Natural killer cell (primary cell): ENCODE results near the gene FSTL4. TPM values are rescaled to one million over a fixed set of nuclear protein-coding genes. Genes with fewer than 3 reads are reported as not detected.
A peak's percentile ranks its signal among the peaks of the same experiment; 100 is the strongest.

Experiments used
- ATAC-seq, 3 donors: fragments of 150-1000 bp in 2 of 3; fragments of 200-7000 bp in 1 of 3; cut with Tn5 transposase; 1 replicate in 1 of 3; 2 replicates in 2 of 3; pipeline ENCODE4 v1.10.0; 2021; ENCODE audit warnings: mild to moderate bottlenecking in 2 of 3, moderate library complexity in 2 of 3
- DNase-seq, 2 donors: peaks; one replicate each; pipeline versions ENCODE4 v3.0.0 to v3.0.0-alpha.2; 2013 to 2021; ENCODE audit warnings: mixed read lengths in 1 of 2
- H3K27ac ChIP-seq: one replicate; pipeline ENCODE4 v1.5.1; 2013; ENCODE audit warnings: mild to moderate bottlenecking, low read length
- H3K27me3 ChIP-seq: one replicate; pipeline ENCODE4 v1.6.1; 2013; ENCODE audit warnings: low read length; ENCODE audit not compliant: control insufficient read depth, insufficient read depth
- H3K36me3 ChIP-seq: one replicate; pipeline ENCODE4 v1.6.1; 2013; ENCODE audit warnings: low read length; ENCODE audit not compliant: control insufficient read depth, insufficient read depth
- H3K4me1 ChIP-seq: one replicate; pipeline ENCODE4 v1.6.1; 2013; ENCODE audit warnings: low read length; ENCODE audit not compliant: control insufficient read depth, insufficient read depth
- H3K4me3 ChIP-seq: one replicate; pipeline ENCODE4 v1.5.1; 2013; ENCODE audit warnings: low read length
- H3K9me3 ChIP-seq: one replicate; pipeline ENCODE4 v1.6.1; 2013; ENCODE audit warnings: low read length; ENCODE audit not compliant: control insufficient read depth, insufficient read depth
- H3K27ac Mint-ChIP-seq, 2 donors: one replicate each; pipeline ENCODE4 v1.8.0; 2022; ENCODE audit warnings: mild to moderate bottlenecking in 2 of 2, mixed read lengths in 2 of 2, moderate library complexity in 1 of 2
- H3K27me3 Mint-ChIP-seq, 2 donors: one replicate each; pipeline ENCODE4 v1.8.0; 2022; ENCODE audit warnings: low read depth in 2 of 2, mixed read lengths in 2 of 2
- H3K36me3 Mint-ChIP-seq: one replicate; pipeline ENCODE4 v1.8.0; 2022; ENCODE audit warnings: mixed read lengths
- H3K4me1 Mint-ChIP-seq, 2 donors: one replicate each; pipeline ENCODE4 v1.8.0; 2022; ENCODE audit warnings: mixed read lengths in 2 of 2
- H3K4me3 Mint-ChIP-seq: one replicate; pipeline ENCODE4 v1.8.0; 2022; ENCODE audit warnings: mild to moderate bottlenecking, moderate library complexity, mixed read lengths
- H3K9me3 Mint-ChIP-seq, 2 donors: one replicate each; pipeline ENCODE4 v1.8.0; 2022; ENCODE audit warnings: mixed read lengths in 2 of 2
- WGBS: methylation state at CpG from one replicate; pipeline ENCODE4 v1.1.7; 2013; ENCODE audit warnings: missing lambda C conversion rate; ENCODE audit not compliant: insufficient coverage; 5-methylcytosine and 5-hydroxymethylcytosine counted together
- intact Hi-C: fragments of 100-400 bp; cut with micrococcal nuclease; formaldehyde crosslinking; loops from one replicate; pipeline ENCODE4 v1.14.2; 2022
- total RNA-seq, 4 donors: library from RNA; stranded (reverse); fragments of 120-200 nt in 1 of 4; gene quantifications; one replicate each; pipeline versions ENCODE4 v1.2.3 to v1.2.4, GENCODE V29; 2013 to 2022
- TF ChIP-seq, protein P1 (sequence below): fragments of 200-600 bp; IDR thresholded peaks from one replicate; pipeline ENCODE4 v1.8.0; 2022; ENCODE audit warnings: antibody characterized with exemption

FSTL4 gene
- total RNA-seq, 3 donors from 2014 or later (not counting 1 experiment from before 2014, with no cell fraction given), result 0.11 to 0.75 (median 0.55) TPM

GRCh38 chr5:133242221-133242835, 370.0 kb downstream of the FSTL4 start:
- WGBS, result 76% methylated on average over 4 of the region's 4 CpGs
- Mint-ChIP-seq H3K4me1 (no peaks in the 10 kb centered on the region), H3K36me3 (no peaks in the 10 kb centered on the region), H3K4me3 (no peak overlapping the region), H3K27ac (no peak overlapping the region), H3K27me3 (no peaks in the 10 kb centered on the region), H3K9me3 (no peaks in the 10 kb centered on the region)
- H3K9me3 ChIP-seq, result no peaks in the 10 kb centered on the region
- H3K4me3 ChIP-seq, result no peak overlapping the region
- no peaks in the 10 kb centered on the region for H3K36me3 ChIP-seq
- H3K27me3 ChIP-seq, result no peaks in the 10 kb centered on the region
- H3K27ac ChIP-seq, result no peak overlapping the region
- no peaks in the 10 kb centered on the region for H3K4me1 ChIP-seq
- DNase-seq, result no peak
- intact Hi-C loops, result no loop called here
- TF ChIP-seq, protein P1, sequence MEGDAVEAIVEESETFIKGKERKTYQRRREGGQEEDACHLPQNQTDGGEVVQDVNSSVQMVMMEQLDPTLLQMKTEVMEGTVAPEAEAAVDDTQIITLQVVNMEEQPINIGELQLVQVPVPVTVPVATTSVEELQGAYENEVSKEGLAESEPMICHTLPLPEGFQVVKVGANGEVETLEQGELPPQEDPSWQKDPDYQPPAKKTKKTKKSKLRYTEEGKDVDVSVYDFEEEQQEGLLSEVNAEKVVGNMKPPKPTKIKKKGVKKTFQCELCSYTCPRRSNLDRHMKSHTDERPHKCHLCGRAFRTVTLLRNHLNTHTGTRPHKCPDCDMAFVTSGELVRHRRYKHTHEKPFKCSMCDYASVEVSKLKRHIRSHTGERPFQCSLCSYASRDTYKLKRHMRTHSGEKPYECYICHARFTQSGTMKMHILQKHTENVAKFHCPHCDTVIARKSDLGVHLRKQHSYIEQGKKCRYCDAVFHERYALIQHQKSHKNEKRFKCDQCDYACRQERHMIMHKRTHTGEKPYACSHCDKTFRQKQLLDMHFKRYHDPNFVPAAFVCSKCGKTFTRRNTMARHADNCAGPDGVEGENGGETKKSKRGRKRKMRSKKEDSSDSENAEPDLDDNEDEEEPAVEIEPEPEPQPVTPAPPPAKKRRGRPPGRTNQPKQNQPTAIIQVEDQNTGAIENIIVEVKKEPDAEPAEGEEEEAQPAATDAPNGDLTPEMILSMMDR, result no peak
- no peak for ATAC-seq

- no peak for ATAC-seq
Observed at GRCh38 chr5:133241179-133242092, 370.9 kb downstream of the FSTL4 start.

GRCh38 chr5:133240425-133241091, 371.8 kb downstream of the FSTL4 start:
- Mint-ChIP-seq H3K4me1 (no peaks in the 10 kb centered on the region), H3K27me3 (no peaks in the 10 kb centered on the region), H3K9me3 (no peaks in the 10 kb centered on the region), H3K4me3 (no peak overlapping the region), H3K36me3 (no peaks in the 10 kb centered on the region), H3K27ac (no peak overlapping the region)
- no peaks in the 10 kb centered on the region for H3K4me1 ChIP-seq
- TF ChIP-seq, protein P1, result no peak
- ATAC-seq, result peak in 2 of 3 donors; percentile 36 to 75
- H3K27me3 ChIP-seq, result no peaks in the 10 kb centered on the region
- H3K4me3 ChIP-seq, result no peak overlapping the region
- H3K27ac ChIP-seq, result no peak overlapping the region
- DNase-seq, result no peak
- WGBS, result 82% methylated on average over 9 of the region's 9 CpGs
- no peaks in the 10 kb centered on the region for H3K36me3 ChIP-seq
- intact Hi-C loops, result no loop called here
- H3K9me3 ChIP-seq, result no peaks in the 10 kb centered on the region

More at GRCh38 chr5:133241179-133242092, 370.9 kb downstream of the FSTL4 start:
- no peak overlapping the region for H3K4me3 ChIP-seq
- Mint-ChIP-seq H3K36me3 (no peaks in the 10 kb centered on the region), H3K27me3 (no peaks in the 10 kb centered on the region), H3K27ac (no peak overlapping the region), H3K4me1 (no peaks in the 10 kb centered on the region), H3K4me3 (no peak overlapping the region), H3K9me3 (no peaks in the 10 kb centered on the region)
- no peak overlapping the region for H3K27ac ChIP-seq
- TF ChIP-seq, protein P1, result no peak
- DNase-seq, result no peak
- no peaks in the 10 kb centered on the region for H3K27me3 ChIP-seq
- intact Hi-C loops, result no loop called here
- WGBS, result 76% methylated on average over 8 of the region's 8 CpGs
- no peaks in the 10 kb centered on the region for H3K9me3 ChIP-seq
- H3K4me1 ChIP-seq, result no peaks in the 10 kb centered on the region
- H3K36me3 ChIP-seq, result no peaks in the 10 kb centered on the region
